HG03196 (cell line): Measurements from ENCODE around the gene PIANP.
"Not testable (repeated sequence)": the region's sequence is repeated elsewhere in the genome, so short reads cannot be mapped to it uniquely, and the experiment has no call there.

Experiments used
- ATAC-seq: cut with Tn5 transposase; IDR thresholded peaks from one replicate; pipeline ENCODE4 v1.9.1; 2021; ENCODE audit not compliant: unreplicated experiment

Gene PIANP

DNA sequence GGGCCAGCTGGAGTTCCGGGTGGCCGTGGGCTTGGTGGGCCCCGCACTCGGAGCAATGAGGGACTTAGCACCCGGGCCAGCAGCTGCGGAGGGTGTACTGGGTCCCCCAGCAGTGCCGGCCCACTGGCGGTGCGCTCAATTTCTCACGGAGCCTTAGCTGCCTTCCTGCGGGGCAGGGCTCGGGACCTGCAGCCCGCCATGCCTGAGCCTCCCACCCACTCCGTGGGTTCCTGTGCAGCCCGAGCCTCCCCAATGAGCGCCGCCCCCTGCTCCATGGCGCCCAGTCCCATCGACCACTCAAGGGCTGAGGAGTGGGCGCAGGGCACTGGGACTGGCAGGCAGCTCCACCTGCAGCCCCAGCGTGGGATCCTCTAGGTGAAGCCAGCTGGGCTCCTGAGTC, 7.7 kb upstream of the PIANP start:
- ATAC-seq = not testable (repeated sequence)

DNA sequence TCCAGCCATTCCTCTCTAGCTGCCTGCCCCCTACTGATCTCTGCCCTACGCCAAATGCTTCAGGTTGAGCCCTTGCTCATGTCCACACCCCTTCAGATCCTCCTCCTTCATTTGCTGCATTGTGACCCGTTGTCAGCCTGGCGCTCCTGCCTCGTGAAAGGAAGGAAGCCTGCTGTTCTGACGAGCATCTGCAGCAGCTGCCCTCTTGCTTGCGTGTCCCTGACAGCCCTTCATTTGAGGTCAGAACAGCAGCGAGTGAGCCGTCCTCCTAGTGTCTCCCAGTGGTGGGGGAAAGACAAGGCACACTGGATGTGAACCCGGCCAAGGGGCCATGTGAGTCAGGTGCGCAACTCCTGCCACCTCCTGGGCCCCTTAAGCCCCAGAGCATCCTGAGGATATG, 3.0 kb upstream of the PIANP start:
- no peak for ATAC-seq

DNA sequence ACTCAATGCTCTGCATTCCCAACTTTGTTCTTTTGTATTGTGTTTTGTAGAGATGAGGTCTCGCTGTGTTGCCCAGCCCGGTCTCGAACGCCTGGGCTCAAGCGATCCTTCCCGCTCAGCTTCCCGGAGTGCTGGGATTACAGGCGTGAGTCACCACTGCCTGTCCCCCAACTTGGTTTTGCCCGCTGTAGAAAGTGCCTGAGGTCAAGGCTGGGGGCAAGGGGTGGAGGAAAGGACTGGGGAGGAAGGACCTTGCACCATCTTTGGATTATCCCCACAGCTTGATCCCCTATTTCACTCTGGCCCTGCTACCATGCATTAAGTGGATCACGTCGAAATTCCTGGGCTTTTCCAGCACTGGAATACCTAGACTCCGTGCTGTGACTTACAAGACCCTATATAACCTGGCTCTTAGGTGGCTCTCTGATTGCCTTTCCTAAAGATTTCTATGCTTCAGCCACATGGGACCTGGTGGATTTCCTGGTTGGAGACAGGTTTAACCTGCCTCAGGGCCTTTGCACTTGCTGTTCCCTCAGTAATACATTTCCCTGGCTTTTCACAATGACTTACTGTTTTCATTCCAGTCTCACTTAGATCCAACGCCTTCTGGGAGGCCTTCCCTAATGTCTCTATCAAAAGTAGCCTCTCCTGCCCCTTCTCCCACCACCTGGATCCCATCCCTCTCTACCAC, 608 bp upstream of the PIANP start:
- ATAC-seq = no peak

DNA sequence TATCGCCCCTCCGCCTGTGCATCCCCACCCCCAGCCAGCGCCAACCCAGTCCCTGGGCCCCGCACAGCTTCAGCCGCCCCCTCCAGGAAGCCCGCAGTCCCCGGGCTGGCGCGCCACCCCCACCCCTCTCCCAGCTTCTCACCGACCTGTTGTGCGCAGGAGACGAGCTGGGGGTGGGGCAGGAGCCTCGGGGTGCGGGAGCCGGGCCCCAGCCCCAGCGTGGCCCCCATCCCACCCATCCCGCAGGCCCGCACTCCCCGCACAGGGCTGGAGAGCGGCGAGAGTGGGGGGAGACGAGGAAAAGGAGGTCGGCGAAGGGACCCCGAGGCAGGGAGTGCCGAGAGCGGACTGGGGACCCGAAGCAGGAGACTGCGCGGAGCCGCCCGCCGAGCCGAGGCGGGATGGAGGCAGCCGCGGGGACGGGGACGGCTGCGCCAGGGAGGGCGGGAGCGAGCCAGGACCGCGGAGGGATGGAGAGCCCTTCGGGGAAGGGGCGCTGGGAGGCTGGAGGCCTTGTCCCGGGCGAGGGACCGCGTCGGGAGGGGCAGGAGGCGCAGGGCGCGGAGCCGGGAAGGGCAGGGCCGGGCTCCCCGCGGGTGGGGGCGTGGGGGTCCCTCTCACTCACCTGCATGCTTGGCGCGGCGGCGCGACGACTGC, 498 bp downstream of the PIANP start:
- no peak for ATAC-seq

DNA sequence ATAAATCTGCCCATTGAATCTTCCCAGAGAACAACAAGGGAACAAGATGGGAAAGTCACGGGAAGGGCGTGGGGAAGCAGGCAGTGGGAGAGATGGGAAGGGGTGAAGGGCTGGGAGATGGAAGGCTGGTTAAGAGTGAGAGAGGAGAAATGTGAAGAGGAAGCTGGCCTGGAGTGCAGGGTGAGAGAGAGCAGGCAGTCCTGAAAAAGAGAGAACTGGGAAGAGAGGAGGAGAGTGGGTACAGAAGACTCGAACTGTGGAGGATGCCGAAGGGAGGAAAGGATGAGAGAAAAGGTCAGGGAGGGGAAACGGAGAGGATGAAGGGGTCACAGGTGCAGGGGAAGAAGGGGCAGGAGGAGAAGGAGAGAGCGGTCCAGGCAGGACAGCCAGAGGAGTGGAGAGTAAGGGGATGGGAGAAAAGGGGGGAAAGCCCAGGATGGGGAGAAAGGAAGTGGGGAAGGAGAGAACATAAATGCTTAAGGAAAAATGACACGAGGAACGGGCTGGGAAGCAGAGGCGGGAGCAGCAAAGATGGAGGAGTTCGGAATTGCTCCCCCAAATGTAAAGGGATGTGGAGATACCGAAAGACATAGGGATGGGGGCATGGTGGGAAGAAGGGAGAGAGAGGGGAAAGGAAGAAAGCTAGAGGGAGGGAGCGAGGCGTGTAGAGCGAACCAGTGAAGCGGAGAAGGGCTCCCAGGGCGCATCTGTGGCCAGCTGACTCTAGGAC, 1.2 kb downstream of the PIANP start:
- ATAC-seq = no peak

DNA sequence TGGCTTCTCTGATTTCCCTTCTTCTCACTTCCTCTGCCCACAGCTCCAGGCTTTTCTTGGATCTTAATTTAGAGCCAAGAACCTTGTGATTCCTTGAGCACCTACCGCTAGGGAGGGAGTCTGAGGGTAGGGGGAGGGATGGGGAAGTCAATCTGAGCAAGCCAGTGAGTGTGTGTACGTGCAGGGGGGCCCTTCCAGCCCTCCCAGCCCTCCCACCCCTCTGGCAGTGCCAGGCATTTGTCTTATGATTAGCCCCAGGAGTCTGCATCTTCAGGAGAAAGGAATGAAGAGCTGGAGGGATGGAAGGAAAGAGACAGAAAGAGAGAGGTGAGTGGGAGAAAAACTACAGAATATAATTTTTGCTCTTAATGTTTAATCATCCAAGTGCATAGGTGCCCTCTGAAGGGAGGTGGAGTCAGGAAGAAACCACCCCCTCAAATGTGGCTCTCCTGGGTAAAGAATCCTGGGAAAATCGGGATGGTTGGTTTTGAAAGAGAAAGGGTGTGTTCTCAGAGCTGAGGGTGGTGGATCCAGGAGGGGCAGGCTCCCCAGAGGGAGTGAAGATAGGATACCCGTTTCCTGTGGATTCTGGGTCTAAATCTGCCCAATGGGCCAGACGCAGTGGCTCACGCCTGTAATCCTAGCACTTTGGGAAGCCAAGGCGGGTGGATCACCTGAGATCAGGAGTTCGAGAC, 2.1 kb downstream of the PIANP start:
- ATAC-seq = no peak

DNA sequence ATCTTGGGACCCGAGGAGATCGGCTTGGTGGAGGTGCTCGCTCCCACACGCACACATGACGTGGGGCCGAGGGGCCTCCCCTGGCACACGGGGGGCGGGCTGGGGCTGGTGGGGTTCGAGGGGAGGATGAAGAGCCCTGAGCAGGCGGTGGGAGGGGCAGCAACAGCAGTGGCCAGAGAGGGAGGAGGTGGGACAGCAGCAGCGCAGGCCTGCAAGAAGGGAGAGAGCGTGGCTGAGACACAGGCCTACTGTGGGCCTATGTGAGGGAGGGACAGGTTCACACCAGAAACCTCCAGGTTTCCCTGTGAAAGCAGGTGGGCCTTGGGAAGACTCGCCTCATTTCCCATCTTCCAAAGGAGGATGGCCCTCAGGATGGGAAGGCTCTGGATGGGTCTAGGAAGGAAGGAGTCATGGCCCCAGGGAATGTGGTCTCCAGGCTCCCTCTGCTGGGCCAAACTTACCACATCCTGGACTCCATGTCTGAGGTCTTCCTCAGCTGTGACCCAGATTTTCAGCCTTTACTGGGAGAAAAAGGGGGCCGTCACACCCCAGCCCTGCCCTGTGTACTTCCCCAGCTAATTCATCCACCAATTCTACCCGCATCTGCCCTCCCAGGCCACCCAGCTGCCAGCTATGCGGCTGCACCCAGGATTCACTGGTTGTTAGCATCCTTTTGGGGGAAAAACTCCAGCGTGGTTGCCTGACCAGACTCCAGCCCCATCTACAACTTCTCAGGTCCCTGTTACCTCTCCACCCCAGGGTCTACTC, 2.8 kb downstream of the PIANP start:
- no peak for ATAC-seq

DNA sequence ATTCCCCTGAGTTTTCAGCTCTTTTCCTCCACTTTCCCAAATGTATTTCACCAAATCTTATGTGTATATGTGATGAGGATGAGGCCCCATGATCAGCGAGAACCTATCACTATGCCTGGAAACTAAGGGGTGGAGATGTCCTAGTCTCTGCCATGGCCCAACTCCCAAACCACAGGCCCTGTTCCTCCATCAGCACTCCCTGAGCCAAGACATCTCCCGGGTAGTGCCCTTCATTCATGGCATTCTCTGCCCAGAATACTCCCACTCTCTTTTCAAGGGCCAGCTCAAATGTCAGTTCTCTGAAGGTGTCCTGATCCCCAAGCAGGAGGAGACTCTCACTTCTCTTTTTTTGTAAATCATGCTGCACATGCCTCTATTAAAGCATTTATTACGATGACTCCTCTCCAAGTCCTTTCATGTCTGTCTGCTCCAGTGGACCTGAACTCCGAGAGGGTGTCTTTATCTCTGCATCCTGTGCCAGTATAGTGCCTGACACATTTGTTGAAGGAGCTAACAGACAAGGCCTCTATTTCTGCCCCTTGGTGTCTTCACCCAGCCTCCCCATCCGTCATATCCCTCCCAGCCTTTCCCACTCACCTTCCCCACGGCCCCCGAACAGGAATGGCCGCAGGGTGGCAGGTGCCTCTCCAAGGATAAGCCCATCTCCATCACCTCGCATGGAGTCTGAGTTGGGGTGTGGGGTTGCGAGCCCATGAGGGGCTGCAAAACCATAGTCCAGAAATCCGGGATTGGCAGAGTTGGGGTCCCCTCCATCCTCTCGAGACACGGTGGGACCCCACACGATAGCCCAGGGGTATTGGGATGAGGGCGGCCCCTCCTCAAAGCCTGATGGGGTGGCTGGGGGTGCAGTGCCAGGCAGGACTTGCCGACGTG, 3.7 kb downstream of the PIANP start:
- no peak for ATAC-seq

DNA sequence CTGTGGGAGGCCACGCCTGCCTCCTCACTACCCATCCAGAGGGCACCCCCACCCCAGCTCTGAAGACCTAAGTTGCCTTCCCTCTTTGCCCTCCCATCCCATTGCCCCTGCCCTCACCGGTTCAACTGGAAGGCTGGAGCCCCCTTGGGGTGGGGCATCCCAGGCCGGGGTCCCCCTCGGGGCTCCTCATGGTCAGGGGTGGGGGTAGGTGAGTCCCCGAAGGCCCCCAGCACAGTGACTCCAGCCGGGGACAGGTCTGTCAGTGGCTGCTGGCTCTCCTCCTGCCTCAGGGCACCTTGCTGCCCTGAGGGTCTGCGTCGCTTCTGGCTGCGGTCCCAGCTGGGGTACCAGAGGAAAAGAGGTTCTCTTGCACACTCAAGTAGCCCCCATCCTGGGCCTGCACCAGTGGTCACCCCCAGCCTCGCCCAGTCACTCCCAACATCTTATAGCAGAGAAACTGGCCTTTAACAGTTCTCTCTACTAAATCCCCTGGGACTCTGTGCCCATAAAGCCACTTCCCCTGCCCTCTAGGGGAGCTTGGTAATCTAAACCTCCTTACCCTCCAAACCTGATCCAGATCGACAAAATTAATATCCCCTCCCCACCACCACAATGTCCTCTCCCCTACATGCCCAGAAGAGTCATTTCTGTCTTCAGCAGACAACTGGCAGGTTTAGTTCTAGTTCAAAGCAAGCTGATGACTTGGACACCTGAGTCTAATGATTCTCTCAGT, 5.1 kb downstream of the PIANP start:
- ATAC-seq = no peak

DNA sequence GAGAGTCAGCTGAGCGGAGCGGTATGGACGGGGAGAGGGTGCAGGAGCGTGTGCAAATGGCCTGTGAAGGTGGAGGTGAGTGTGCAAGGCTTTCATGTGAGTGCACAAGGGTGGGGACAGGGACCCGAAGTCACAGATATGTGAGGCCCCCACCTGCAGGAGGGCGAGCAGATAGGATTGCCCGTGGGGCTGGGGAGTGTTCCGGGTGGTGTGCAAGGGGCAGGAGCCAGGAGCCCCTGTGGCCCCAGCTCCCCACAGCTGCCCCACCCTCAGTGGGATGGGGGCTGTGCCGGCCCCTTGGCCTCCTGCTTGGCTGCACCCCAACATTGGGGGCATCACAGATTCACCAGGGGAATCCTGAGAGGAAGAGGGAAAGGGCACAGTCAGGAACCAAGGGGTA, 5.9 kb downstream of the PIANP start:
- ATAC-seq = no peak

DNA sequence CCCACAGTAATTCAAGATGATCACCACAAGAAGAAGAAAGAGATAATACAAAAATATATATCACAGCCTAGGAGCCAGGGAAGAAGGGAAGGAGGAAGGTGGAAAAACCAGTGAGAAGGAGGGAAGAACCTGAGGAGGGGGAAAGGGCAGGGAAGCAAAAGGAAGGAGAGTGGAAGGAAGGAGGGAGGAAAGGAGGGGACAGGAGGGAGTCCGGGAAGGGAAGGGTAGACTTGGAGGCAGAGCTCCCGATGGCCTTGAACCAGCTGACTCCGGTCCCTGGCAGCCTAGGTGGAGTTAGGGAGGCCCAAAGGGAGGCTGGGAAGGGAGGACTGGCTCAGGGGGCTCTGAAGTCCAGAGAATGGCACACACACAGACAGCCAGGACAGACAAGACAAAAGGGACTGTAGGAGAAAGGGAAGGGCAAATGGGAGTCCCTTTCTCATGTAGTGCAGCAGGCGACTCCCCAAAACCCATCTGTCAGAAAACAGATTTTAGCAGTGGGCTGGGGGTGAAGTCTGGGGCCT, 6.7 kb downstream of the PIANP start:
- ATAC-seq = no peak

DNA sequence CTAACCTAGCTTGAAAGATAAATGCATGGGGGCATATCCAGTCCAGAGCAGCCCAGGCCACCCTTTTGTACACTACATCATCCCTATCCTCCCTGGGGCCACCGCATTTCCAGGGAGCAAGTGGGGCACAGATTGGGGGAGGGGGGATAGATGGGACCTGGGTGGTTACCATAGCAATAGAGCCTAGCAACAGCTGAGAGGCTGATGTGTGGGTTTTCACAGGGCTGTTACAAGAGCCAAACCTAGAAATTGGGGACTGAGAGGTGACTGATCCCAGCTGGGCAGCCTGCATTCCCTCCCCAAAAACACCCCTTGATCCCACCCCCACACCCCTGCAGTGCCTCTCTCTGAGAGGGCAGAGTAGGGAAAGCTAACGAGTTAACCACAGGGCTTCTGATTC, 7.7 kb downstream of the PIANP start:
- no peak for ATAC-seq

DNA sequence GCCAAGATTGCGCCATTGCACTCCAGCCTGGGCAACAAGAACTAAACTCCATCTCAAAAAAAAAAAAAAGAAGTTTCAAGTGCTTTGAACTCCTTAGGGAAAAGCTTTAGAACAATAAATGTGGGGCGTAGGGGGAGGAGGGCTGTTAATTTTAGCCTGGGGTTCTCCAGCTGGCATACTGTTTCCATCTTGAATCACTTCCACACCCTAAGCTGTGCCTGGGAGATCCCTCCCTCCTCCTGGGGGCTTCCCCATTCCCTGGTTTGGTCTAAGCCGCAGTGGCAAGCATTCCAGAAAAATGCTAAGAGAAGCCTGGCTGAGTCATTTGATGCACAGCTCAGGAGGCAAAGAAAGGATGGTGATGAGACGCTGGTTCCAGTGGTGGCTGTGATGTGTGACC, 9.1 kb downstream of the PIANP start:
- ATAC-seq = no peak

DNA sequence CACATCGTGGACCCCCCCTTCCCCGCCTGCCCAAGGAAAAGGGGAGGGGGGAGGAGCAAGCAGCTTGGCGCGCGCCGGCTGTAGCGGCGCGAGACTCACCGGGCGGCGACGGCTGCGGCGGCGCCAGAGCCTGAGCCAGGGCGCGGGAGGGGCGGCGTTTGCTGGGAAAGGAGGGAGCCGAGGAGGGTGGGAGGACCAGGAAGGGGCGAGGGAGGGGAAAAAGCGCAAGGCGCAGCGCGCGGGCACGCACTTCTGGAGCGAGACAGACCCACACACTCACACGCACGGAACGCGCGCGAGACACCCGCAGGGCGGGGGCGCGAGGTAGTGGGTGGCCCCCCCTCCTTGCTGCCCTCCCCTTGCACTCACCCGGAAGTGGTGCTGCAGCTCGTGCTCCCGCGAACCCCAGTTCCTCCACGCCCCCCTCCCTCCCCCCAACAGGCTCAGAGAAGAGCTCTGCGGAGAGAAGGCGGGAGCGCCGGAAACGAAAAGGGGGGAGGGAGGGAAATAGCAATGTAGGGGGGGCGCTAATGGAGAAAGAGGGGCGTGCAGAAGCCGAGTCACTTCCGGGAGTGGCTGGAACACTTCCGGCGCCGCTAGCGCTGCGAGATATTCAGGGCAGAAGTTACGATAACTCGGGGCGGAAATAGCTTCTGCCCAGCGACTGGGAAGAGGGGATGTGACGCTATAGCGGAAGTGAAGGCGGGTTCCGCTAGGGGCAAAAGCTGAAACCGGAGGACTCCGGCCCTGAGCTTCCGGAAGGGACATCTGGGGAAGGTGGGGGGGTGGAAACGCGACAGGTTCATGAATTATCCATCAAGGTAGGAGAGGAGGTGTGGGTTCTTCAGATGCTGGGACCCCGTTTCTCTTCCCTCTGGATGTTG, 11.4 kb downstream of the PIANP start, which contains the start of gene ZNF384:
Gene ZNF384, minus strand, starts transcription at position 377 of the 884 bp plus-strand sequence. CDS start 9,855 bp downstream, outside the sequence.
- peak; percentile 87 for ATAC-seq

DNA sequence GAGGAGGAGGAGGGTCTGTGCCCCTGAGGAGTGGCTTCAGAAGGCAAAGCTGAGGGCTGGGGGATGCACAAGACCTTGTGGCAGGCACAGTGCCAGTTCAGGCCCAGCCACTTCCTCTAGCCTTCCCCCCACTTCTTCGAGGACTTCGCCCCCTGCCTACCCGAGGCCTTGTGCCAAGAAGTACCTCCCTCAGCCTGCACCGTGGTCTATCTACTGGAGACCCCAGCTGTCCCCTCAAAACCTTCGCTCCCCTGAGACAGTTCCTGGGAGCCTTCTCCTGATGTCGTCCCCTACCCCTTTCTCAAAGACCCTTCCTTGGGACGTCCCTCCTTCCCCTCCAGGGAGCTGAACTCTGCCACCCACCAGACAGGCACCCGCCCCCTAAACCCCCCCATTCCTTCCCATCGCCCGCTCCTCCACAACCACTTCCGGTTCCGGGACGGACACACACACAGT, 12.0 kb downstream of the PIANP start:
- ATAC-seq = peak; percentile 34

DNA sequence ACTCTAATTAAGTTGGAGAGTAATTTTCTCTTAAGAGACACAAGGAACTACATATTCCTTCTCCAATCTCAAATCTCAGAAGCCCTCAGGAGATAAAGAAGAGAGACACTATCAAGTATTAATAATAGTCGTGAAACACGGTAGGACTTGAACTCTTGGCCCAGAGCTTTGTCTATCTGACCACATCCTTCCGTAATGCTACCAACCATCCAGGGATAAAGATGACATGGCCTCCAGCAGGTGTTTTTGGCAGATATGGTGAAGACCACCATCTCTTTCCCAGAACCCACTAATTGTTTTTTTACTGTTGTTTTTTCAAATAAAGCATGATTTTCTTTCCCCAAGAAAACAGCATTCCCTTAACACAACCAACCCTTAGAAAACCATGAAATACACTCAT, 14.8 kb downstream of the PIANP start:
- no peak for ATAC-seq

DNA sequence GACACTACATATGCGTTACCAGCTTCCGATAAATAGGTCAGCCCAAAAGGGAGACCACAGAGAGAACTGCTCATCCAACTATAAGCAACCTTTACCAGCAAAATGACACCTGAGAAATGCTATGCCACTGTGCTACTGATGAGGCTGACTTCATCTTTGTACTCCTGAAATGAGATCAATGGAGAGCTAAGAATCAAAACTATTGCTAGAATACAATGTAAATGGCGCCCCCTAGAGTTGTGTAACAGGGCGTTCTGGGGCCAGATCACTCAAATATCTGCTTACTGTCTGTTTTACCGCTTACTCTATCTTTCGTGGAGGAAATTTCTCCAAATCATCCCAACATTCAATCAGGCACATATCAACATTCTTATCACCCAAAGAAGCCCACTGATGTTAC, 16.0 kb downstream of the PIANP start:
- ATAC-seq = no peak

DNA sequence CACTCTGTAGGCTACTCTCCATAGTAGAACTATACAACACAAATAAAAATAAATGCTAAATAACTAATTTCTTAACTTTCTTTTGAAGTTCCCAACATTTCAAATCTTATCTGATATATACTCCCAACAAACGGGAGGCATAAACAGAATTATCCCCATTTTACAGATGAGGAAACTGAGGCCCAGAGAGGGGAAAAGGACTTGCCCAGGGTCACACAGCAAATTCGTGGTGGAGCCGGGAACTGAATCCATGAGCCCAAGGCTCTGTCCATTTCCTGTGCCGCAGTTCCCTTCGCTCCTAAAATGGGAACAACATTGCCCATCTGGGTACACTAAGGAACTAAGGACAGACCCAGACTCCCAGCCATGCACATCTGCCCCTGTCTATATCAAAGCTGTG, 23.7 kb downstream of the PIANP start:
- no peak for ATAC-seq
